Activated CD4-positive, alpha-beta T cell treated with anti-CD3 and anti-CD28 coated beads for 36 hours (primary cell): ENCODE measurements around the gene NLRP6. TPM values are rescaled to one million over a fixed set of nuclear protein-coding genes. Genes with fewer than 3 reads are reported as not detected.

Experiments
- ATAC-seq: fragments of 200-7000 bp; cut with Tn5 transposase; one replicate; pipeline ENCODE4 v1.10.0; 2021; ENCODE audit warnings: mild to moderate bottlenecking, moderate library complexity
- CTCF ChIA-PET: fragments of 350-600 bp; sonication (Branson Sonifier 250); formaldehyde crosslinking; loops from one replicate; lab custom pipeline; 2021; ENCODE audit warnings: antibody characterized with exemption; lab: Charles Lee
- POLR2A ChIA-PET: fragments of 350-600 bp; sonication (Branson Sonifier 250); formaldehyde crosslinking; loops from one replicate; lab custom pipeline; 2021; ENCODE audit warnings: antibody characterized with exemption, inconsistent platforms; lab: Charles Lee
- DNase-seq: peaks from one replicate; pipeline ENCODE4 v3.0.0-alpha.2; 2020
- H3K27ac Mint-ChIP-seq: one replicate; pipeline ENCODE4 v1.8.0; 2021; ENCODE audit warnings: mixed read lengths
- H3K27me3 Mint-ChIP-seq: one replicate; pipeline ENCODE4 v1.8.0; 2021; ENCODE audit warnings: mixed read lengths
- H3K36me3 Mint-ChIP-seq: one replicate; pipeline ENCODE4 v1.8.0; 2021; ENCODE audit warnings: low read depth, mixed read lengths
- H3K4me1 Mint-ChIP-seq: one replicate; pipeline ENCODE4 v1.8.0; 2021; ENCODE audit warnings: mixed read lengths
- H3K4me3 Mint-ChIP-seq: one replicate; pipeline ENCODE4 v1.8.0; 2021; ENCODE audit warnings: mild to moderate bottlenecking, moderate library complexity, mixed read lengths
- H3K9me3 Mint-ChIP-seq: one replicate; pipeline ENCODE4 v1.8.0; 2021; ENCODE audit warnings: low read depth, mixed read lengths
- intact Hi-C, 2 experiments: fragments of 100-400 bp; cut with DNase I in 1 of 2; cut with micrococcal nuclease in 1 of 2; formaldehyde crosslinking; loops; one replicate each; pipeline versions ENCODE4 v1.14.2 to v1.15.1; 2022 to 2024; cut with DNase I, micrococcal nuclease
- total RNA-seq, 2 experiments: library from RNA; stranded (reverse); gene quantifications; one replicate each; pipeline ENCODE4 v1.2.3, GENCODE V29; 2021

NLRP6 gene
- total RNA-seq, 2 experiments from 2014 or later = 0.32 to 0.57 TPM

GRCh38 chr11:334264-334994, 56.2 kb downstream of the NLRP6 start:
- no peak for DNase-seq

More at GRCh38 chr11:334264-334994, 56.2 kb downstream of the NLRP6 start:
- H3K36me3 Mint-ChIP-seq = no peaks in the 10 kb centered on the region
- no peaks in the 10 kb centered on the region for H3K27me3 Mint-ChIP-seq
- H3K4me1 Mint-ChIP-seq = peaks cover 43% of the 10 kb centered on the region
- H3K27ac Mint-ChIP-seq = no peak overlapping the region
- no peak overlapping the region for H3K4me3 Mint-ChIP-seq
- no peak for ATAC-seq
- ChIA-PET POLR2A (no interaction called here), CTCF (no interaction called here)
- H3K9me3 Mint-ChIP-seq = no peaks in the 10 kb centered on the region
- intact Hi-C loops = no loop called here

Other genes with a start within 250 kb of the NLRP6 start
- not detected for gene SCGB1C1, start 85.3 kb upstream of the NLRP6 start, total RNA-seq
- gene BET1L, start 71.0 kb upstream of the NLRP6 start, total RNA-seq = 10 to 100 TPM; 45.5 to 49.4 TPM
- 100 to 1,000 TPM; 104 to 124 TPM for gene RIC8A, start 70.7 kb upstream of the NLRP6 start, total RNA-seq
- gene SIRT3, start 42.1 kb upstream of the NLRP6 start, total RNA-seq = 10 to 100 TPM; 19.6 to 23.3 TPM
- 100 to 1,000 TPM; 134 to 212 TPM for gene PSMD13, start 41.4 kb upstream of the NLRP6 start, total RNA-seq
- gene PGGHG, start 10.7 kb downstream of the NLRP6 start, total RNA-seq = 10 to 100 TPM; 73.4 to 82.3 TPM
- gene IFITM5, start 21.1 kb downstream of the NLRP6 start, total RNA-seq = not detected
- gene IFITM2, start 29.4 kb downstream of the NLRP6 start, total RNA-seq = 100 to 1,000 TPM; 451 to 474 TPM
- 100 to 1,000 TPM; 248 to 285 TPM for gene IFITM1, start 35.6 kb downstream of the NLRP6 start, total RNA-seq
- 100 to 1,000 TPM in 1 of 2 experiments, 10 to 100 TPM in 1; 77.5 to 122 TPM for gene IFITM3, start 42.5 kb downstream of the NLRP6 start, total RNA-seq
- 1 to 10 TPM; 3.8 to 6.6 TPM for gene B4GALNT4, start 91.1 kb downstream of the NLRP6 start, total RNA-seq
- under 1 TPM; 0.07 to 0.18 TPM for gene PKP3, start 115.8 kb downstream of the NLRP6 start, total RNA-seq
- 10 to 100 TPM; 33.0 to 34.9 TPM for gene SIGIRR, start 136.6 kb downstream of the NLRP6 start, total RNA-seq
- 10 to 100 TPM; 31.7 to 38.8 TPM for gene ANO9, start 163.6 kb downstream of the NLRP6 start, total RNA-seq
- gene PTDSS2, start 171.9 kb downstream of the NLRP6 start, total RNA-seq = 10 to 100 TPM; 14.8 to 18.8 TPM
- 100 to 1,000 TPM; 111 to 116 TPM for gene RNH1, start 228.8 kb downstream of the NLRP6 start, total RNA-seq